Embryonic facial prominence (tissue), 1 donor: ENCODE results near the gene LPP.
A peak's percentile ranks its signal among the peaks of the same experiment; 100 is the strongest.

ENCODE experiments used
- DNase-seq: peaks from one replicate; pipeline ENCODE4 v3.0.0-alpha.2; 2016; ENCODE audit errors: extremely low spot score

LPP gene

DNA sequence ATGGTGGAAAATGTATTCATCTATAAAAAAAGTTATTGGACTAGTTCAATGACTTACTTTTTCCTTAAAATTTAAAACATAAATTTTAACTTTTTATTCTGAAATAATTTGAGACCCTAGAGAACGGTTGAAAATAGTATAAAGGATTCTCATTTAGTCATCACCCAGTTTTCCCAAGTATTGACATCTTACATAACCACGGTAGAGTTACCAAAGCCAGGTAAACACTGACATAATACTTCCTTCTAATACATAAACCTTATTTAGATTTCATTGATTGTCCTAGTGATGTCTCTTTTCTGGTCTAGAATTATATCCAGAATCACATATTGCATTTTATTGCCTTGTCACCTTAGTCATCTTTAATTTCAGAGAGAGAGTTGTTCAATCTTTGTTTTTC, 319.1 kb downstream of the LPP start:
- DNase-seq: no peak

DNA sequence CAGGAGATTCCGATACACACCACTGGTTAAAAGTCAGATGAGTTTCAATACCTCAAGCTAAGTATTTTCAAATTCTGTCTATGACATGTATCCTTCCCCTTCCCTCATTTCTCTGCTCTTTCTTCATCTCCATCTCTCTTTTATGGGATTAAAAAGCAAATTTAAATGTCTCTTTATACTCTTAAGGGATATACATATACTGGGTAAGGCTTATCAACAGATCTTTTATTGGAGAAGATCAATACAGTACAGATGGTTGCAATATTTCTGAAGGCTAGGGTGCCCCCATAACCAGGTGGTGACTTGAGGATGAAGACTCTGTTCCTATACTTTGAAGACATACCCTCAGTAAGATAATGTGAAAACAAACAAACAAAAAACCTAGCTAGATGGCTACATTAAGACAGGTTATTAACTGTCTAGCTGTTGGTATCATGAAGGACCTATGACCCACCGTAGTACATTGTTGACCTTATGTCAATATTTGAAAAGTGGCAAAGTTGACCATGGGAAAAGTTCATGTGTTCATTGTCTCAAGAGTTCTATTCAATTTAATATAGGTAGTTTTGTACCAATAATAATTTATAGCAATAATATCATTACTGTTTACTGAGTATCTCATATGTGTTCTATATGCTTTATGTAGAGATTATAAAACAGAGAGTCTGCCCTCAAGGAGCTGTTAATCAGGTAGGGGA, 319.8 kb downstream of the LPP start:
- DNase-seq: no peak

DNA sequence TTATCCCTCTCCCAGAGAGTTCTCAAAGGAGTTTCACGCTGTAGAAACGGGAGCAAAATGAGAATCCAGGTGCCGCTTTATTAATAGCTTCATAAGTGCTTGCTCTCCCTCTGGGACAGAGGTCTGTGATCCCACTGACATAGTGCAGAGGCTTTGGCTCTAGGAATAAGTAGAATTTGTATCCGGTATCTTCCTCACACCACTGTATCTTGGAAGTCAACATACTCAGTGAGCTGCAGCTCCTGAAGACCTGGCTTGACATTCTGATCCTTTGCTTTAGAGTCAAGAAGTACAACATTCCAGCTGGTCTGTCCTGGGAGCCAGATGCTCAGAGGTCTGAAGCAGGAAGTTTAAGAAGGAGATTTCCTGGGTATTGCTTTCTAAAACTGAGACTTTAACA, 323.0 kb downstream of the LPP start:
- no peak for DNase-seq

DNA sequence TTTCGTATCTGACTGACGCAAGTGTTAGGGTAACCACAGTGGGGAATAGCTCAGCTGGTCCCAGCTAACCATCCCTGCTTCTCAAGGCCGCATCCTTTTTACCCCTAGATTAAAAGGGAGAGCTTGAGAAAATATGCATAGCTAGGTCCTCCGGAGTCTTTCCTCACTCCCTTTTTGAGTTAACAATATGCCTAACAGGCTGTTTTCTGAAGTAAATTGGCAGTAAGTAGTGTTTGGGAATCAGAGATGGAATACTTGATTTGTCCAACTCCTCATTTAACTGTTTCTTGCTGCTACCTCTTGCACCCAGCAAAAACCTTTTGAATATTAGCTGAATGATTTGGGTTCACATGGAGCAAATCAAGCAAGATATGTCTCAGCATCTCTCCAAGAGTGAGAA, 326.1 kb downstream of the LPP start:
- DNase-seq: no peak

DNA sequence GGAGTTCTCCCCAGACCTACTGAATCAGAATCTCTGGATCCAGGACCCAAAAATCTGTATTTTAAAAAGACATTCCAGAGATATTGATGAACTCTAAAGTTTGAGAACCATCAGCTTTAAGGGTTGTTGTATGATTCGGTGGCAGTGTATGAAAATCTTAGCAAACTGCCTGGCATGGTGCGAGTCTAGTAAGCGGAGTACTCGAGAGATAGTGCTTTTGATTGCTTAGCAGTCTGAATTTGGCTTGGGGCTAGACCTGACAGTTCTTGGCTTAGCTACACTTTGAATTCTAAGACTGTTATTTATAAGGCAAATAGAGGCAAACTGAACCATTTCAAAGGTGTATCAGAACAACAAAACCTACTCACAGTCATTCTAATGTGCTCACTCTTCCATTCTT, 329.0 kb downstream of the LPP start:
- DNase-seq: no peak

DNA sequence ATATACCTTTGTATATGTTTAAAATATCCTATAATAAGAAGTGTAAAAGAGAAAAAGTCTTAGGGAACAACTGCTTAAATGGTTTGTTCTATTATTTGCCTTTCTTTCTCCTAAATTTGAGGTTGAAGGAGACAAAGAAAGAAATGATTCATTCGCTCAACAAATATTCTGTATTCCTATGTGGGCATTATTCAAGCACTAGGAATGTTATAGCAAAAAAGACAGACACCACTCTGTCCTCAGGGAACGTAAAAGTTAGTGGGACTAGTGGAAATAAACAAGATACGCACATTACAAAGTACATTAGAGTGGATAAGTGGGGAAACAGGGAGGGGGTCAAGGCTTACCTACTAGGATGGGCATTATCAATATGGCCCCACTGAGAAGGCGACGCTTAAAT, 332.2 kb downstream of the LPP start:
- DNase-seq: no peak

DNA sequence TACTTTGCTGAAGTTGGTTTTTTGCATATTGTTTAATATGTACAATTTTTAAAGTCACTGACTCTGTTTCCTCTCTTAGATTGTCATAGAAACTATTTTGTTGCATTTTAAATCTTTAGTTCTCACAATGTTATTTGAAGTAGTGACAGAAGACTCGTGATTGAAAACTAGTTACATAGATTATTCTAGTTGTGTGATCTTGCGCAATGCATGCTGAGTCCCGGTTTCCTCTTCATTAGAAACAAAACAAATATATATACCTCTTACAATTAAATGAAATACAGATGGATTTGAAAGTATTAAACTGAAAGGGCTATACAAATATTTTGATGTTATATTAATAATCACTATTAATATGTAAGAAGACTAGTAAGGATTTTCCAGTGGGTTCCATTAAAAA, 333.0 kb downstream of the LPP start:
- DNase-seq: no peak

DNA sequence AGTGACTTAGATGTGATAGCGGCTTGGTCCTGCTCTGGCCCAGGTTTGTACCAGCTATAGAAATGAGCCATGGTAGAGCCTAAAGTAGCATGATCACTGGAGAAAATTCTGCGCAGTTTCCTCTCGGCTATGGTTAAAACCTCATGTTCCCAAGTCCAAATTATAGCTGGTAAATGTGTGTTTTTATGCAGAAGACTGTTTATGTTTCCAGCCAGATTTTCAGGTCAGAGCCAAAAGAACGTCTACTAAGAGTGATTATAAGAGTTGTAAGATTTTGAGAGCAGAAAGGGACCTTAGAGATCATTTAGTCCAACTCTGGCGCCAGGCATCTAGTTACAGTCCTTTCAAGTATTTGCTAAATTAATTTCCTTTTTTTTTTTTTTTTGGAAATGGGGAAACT, 333.7 kb downstream of the LPP start:
- DNase-seq: no peak

DNA sequence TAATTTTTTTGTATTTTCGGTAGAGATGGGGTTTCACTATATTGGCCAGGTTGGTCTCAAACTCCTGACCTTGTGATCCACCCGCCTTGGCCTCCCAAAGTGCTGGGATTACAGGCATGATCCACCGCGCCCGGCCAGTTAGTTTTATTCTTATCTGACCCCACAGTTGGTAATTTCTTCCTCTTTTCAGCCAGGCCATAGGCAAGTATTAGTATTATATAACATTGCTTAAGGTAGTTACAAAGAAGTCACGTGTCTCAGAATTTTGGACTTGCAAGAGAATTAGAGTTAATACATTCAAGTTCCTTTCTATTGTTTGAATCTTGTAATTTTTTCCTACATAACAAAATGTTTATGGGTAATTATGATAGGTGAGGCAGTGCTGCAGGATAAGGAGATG, 334.8 kb downstream of the LPP start:
- no peak for DNase-seq

DNA sequence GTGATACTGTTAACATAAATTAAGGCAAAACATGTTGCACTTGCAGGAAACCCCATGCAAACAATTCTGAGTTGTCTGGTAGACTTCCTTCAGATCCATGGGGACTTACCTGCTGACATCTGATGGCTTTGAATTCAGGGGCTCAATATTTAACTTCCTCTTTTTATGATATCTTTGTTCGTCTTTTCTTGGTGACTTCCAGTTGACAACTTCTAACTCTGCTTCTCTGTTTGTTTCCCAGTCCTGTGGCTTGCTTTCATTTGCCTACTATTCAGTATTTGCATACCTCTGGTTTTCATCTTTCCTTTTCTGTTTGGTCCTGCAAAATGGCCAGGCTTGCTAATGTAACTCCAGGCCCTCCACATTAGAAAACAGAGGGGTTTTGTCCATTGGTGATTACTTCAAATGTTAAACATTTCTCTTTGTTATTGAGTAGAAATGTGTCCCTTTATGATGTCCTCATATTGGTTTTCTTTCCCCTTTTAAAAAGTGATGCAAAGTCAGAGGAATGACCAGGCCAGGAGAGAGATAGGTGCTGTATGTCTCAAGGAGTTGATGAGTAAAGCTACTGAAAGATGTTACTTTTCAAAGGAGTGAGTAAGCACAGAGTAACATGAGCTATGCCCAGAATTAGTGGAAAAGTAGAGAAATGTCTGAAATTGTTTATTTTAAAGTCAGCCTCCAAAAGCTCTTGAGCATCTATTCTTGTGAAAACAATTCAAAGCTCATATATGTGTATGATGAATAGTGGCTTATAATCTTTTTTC, 335.9 kb downstream of the LPP start:
- DNase-seq: no peak

DNA sequence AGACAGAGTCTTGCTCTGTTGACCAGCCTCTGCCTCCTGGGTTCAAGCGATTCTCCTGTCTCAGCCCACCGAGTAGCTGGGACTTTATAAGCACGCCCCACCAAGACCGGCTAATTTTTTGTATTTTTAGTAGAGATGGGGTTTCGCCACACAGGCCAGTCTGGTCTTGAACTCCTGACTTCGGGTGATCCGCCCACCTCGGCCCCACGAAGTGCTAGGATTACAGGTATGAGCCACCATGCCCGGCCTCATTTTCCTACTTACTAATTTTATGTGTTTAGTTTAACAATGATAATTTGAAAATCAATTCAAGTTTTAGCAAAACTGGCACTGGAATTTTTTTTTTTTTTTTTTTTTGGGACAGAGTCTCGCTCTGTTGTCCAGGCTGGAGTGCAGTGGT, 336.5 kb downstream of the LPP start:
- no peak for DNase-seq

DNA sequence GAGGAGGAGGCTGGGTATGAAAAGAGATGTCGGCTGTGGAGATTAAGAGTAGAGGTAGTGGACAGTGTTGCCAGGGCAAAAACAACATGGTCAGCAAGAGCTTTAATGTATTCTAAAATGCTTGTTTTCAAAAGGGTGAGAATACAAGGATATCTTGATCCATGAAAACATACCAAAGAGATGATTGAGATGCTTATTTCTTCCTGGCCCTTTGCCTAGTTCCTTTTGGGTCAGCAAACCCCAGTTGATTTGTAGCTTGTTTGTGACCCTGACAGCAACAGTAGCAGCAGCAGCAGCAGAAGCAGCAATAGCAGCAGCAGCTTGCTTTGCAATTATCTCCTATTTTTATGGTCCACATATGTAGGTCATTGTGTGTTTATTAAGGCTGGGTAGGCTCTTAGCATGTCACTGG, 337.3 kb downstream of the LPP start:
- no peak for DNase-seq

DNA sequence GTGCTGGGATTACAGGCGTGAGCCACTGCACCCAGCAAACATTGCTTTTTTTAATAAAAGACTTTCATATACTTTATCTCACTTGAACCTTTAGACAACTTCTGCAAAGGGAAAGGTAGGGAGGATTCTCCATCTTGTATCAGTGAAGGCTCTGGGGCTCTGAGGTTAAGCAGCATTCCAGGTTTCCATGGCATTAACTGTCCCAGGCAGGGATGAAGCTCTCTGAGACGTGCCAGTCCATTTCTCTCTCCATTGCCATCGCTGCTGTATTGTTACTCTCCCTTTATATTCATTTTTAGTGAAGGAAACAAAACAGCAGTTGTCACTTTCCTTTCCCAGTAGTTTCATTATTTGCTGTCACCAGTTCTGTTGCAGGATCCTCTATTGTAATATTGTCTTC, 342.4 kb downstream of the LPP start:
- no peak for DNase-seq

DNA sequence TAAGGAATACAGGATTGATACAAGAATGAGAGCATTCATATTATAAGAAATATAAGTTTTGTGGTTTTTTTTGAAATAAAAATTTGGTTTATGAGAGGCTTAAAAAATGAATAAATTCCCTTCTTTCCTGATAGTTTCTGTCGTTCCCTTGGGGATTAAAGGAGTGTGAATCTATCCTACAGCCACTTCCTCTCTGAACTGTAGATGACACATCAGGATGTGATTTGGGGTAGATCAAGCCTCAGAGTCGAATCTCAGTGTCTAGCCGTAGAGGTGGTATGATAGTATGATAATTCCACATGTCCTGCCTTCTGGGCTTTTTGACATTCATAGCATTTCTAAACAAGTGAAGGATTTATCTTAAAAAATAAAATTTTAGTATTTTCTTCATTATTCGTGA, 343.1 kb downstream of the LPP start:
- DNase-seq: no peak

DNA sequence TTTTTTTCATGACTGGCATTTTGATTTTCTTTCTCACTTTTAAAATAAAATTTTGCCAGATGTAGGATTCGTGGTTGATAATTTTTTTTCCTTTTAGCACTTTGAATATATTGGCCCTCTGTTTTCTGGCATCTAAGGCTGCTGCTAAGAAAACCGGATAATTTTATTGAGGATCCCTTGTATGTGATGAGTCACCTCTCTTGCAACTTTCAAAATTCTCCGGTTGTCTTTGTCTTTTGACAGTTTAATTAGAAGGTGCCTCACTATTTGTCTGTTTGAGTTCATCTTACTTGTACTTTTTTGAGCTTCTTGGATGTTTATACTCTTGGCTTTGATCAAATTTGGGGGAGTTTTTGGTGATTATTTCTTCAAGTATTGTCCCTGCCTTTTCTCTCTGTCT, 349.7 kb downstream of the LPP start:
- no peak for DNase-seq

DNA sequence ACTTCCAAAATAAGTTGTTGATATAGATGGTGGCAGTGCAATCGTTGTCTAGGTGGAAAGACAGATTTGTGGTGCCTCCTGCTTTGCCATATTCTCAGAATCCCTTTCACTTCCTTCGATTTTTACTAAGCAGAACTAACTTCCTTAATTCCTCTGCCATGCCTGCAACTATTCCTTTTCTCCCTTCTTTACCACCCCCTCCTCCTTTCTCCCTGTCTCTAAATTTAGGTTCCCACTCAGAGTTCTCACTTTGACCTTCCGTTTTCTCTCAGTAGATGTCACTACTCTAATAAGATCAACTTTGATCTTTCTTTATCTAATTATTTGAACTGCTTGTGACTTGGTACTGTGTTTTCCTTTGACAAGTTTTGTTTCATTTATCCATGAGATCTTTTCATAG, 351.2 kb downstream of the LPP start:
- no peak for DNase-seq

DNA sequence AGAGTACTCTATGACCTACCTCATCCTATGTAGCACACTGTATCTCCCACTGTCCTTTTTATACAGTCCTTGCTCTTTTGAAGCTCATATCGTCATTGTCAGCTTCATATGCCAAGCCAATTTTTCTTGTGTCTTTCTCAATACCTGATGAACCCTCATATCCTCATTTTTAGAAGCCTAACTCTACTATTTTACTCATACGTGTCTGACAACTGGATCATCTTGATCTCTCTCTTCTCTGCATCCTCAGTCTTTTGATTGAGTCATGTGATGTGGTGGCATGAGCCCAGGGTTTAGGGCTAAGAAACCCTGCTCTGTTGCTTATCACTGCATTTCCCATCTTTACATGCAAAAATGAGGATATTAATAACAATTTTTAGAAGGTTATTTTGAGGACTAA, 352.0 kb downstream of the LPP start:
- DNase-seq: no peak

DNA sequence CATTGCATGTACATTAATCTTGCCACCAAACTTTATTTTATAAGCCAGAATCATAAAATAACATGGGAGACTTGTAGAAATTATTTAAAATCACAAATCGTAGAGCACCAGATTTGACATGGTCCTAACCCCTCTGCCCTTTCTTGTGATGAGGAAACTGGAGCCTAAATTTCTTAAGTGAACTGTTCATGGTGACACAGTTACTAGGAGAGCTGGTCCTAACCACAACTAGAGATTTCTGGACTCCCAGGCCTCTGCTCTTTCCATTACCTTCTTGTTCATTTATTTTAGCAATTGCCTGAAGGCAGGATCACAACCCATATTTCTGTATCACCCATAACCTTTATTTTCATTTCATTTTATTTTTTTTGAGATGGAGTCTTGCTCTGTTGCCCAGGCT, 352.5 kb downstream of the LPP start:
- DNase-seq: no peak

DNA sequence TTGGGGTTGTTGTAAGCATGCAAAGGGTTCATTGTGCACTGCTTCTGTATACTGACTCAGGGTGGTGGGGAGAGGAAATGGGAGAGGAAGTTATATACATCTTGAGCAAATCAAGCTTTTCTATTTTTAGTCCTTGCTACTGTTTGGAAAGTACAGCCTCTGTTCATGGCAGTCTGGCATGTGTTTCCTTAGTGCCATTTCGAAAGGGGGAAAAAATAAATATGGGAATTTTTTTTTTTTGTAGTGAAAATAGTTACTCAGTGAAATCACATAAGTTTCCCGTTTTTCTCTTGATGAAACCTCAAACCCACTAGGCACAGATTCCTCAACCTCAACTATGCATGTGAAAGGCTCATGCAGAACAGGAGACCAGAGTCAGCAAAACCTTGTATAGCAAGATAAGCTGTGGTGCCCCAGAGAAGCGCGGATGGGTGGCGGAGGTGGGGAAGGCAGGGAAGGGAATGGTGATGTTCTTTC, 353.3 kb downstream of the LPP start:
- peak; percentile 39 for DNase-seq

DNA sequence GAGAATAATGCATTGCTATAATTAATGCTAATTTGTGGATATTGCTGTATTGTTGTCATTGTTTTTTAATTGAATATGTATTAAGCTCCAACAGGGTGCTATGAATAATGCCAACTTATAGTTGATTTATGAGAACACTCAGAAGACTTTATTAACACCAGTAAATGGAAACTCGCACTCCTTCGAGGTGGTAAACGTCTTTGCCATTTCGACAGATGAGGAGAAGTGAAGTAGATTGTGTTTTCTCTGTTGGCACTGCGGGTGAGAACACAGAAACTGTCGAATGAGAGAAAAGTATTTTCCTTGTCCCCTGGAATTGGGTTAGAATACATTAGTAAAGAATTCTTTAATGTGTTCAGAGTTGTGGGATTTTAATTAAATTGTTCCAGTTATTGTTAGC, 354.5 kb downstream of the LPP start:
- DNase-seq: no peak

DNA sequence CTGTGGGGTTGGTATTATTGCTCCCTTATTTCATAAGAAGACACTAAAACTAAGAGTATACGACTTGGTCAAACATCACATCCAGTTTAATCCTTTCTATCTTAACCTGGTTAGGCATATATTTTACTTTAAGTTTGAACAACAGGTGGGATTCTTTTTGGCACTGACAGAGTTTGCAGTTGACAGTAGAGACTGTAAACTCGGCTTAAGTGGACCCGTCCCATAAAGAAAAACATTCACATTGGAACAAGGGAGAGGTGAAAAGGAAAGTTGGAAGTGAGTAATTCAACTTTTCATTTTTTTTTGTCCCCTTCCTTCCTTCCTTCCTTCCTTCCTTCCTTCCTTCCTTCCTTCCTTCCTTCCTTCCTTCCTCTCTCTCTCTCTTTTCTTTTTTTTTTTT, 355.4 kb downstream of the LPP start:
- DNase-seq: no peak

DNA sequence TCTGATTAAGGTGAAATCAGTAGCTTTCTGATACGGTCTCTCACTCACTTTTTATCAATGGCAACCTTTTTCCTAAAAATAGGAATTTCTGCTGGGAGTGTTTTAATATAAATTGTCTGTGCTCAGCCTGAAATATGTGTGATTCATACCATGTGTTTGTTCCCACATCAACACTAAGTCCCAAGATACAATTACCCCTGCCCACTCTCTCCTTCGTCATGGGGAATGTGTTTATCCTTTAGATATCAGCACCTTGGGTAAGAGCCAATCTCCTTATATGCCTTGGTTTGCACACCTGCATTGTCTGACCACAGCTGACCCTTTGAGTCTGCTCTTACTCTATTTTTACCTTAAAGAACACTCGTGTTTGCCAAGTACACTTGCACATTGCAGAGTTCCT, 356.4 kb downstream of the LPP start:
- no peak for DNase-seq

DNA sequence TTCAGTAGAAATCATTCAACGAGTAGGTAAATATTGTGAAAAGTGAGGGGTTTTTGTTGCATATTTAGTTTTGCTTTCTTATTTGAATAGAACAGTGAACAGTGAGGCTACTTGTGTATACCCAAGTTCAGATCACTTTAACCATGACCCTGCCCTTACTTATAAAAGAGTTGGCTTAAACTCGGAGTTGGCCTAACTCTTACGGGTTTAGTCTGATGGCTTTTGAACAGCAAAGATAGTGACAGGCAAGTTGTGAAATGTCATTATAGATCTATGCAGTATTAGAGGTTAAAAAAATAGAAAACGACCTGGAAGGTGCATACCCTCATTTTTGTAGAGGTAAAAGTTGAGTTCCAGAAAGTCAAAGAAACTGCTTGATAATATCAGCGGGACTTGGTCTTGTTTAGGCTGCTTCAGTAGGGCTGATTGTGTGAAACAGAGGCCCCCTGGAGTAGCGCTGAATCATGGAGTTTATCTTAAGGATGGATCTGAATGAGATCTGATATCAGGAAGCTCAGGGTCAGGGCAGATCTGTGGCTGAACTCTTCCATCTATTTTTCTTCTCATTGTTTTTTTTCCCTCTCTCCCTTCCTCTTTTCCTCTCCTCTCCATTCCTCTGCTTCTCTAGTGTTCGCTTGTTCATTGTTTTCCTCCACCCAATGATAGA, 359.8 kb downstream of the LPP start:
- no peak for DNase-seq
